HG03558 (cell line): ENCODE results near the gene LY6G5B.
"Not testable (repeated sequence)": the region's sequence is repeated elsewhere in the genome, so short reads cannot be mapped to it uniquely, and the experiment has no call there.

Experiments
- ATAC-seq: cut with Tn5 transposase; IDR thresholded peaks from one replicate; pipeline ENCODE4 v1.9.1; 2021; ENCODE audit warnings: moderate number of reproducible peaks; ENCODE audit not compliant: unreplicated experiment; ENCODE audit errors: extremely low read depth

LY6G5B gene

GRCh38 chr6:31687860-31688693 lies 18.3 kb downstream of the LY6G5B start:
- ATAC-seq = no peak

GRCh38 chr6:31689249-31690110 lies 19.7 kb downstream of the LY6G5B start:
- no peak for ATAC-seq

- no peak for ATAC-seq
Measured at GRCh38 chr6:31690231-31691077, 20.7 kb downstream of the LY6G5B start.

GRCh38 chr6:31691078-31691463 lies 21.3 kb downstream of the LY6G5B start:
- ATAC-seq = no peak

- no peak for ATAC-seq
Measured at GRCh38 chr6:31691564-31692108, 21.9 kb downstream of the LY6G5B start.

- ATAC-seq = no peak
Measured at GRCh38 chr6:31692353-31692752, 22.6 kb downstream of the LY6G5B start.

- no peak for ATAC-seq
Measured at GRCh38 chr6:31692886-31693285, 23.1 kb downstream of the LY6G5B start.

GRCh38 chr6:31693535-31693934 lies 23.8 kb downstream of the LY6G5B start:
- ATAC-seq = no peak

- no peak for ATAC-seq
Measured at GRCh38 chr6:31697555-31697954, 27.8 kb downstream of the LY6G5B start.

- ATAC-seq = no peak
Measured at GRCh38 chr6:31700740-31701401, 31.1 kb downstream of the LY6G5B start.

GRCh38 chr6:31701666-31702404 lies 32.1 kb downstream of the LY6G5B start:
- no peak for ATAC-seq

- no peak for ATAC-seq
Measured at GRCh38 chr6:31702405-31702818, 32.6 kb downstream of the LY6G5B start.

GRCh38 chr6:31702819-31703716 lies 33.3 kb downstream of the LY6G5B start, which contains the start of gene ABHD16A:
Gene ABHD16A (minus strand): TSS chr6:31703324. CDS start chr6:31703281, 43 bp downstream.
- peak; percentile 80 for ATAC-seq

GRCh38 chr6:31705931-31706330 lies 36.2 kb downstream of the LY6G5B start:
- ATAC-seq = no peak

- ATAC-seq = no peak
Measured at GRCh38 chr6:31706599-31706998, 36.8 kb downstream of the LY6G5B start, which contains the start of gene LY6G6F. Gene LY6G6F (plus strand): TSS chr6:31706866. CDS start chr6:31706907, 41 bp downstream.

GRCh38 chr6:31707701-31708100 lies 37.9 kb downstream of the LY6G5B start:
- ATAC-seq = no peak

- no peak for ATAC-seq
Measured at GRCh38 chr6:31708224-31708623, 38.4 kb downstream of the LY6G5B start.

GRCh38 chr6:31709157-31709556 lies 39.4 kb downstream of the LY6G5B start:
- ATAC-seq = not testable (repeated sequence)
